ENCODE data around the gene PLCL1.

GRCh38 chr2:197924483-197924882 is 120.1 kb downstream of the PLCL1 start:
- TF ChIP-seq CTCF (IDR thresholded peaks at IDR 0.05) (no peak), POLR2A (IDR thresholded peaks at IDR 0.05) (no peak)

All from adrenal gland (tissue), 5 donors.